ENCODE results near the gene CNKSR1.
A peak's percentile ranks its signal among the peaks of the same experiment; 100 is the strongest.

The CNKSR1 gene

DNA sequence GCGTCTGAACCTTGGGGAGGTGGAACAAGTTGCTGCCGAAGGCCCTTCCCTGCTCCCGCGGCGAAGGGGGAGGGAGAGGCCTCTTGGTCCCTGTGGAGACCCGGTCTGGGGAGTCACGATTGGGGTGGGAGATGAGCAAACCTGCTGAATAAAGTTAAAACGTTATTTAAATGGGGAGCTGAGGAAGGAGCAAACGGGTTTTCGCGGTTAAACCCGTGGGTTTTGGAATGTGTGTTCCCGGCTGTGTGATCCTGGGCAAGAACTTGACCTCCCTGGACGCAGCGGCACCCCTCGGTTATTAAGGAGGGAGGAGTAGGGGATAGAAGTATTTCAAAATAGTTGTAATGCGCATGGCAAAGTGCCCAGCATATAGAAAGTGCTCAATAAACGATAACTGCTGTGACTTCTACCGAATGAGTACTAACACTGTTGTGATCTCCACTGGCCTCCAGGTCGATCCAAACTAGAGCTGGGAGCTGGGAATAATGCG lies 15.0 kb upstream of the CNKSR1 start:
- Histone ChIP-seq H3K4me2 (ENCODE audit: low read length) (peak overlapping the region; percentile 95), H3K9me3 (replicated peaks; ENCODE audit: low read length) (no peaks in the 10 kb centered on the region), H3K4me1 (ENCODE audit: control insufficient read depth, insufficient read depth, low read length) (peaks cover 20% of the 10 kb centered on the region), H3K36me3 (ENCODE audit: insufficient read depth, low read length) (no peaks in the 10 kb centered on the region), H3K27me3 (ENCODE audit: control insufficient read depth, insufficient read depth, low read length) (peaks cover 29% of the 10 kb centered on the region), H3K4me3 (ENCODE audit: low read length) (peak overlapping the region; percentile 69), H3K9ac (ENCODE audit: low read depth, low read length) (no peak overlapping the region)

- Histone ChIP-seq H3K9ac (ENCODE audit: low read depth, low read length) (peak overlapping the region; percentile 58), H3K36me3 (ENCODE audit: insufficient read depth, low read length) (no peaks in the 10 kb centered on the region), H3K9me3 (replicated peaks; ENCODE audit: low read length) (no peaks in the 10 kb centered on the region), H3K4me1 (ENCODE audit: control insufficient read depth, insufficient read depth, low read length) (peaks cover 20% of the 10 kb centered on the region), H3K27me3 (ENCODE audit: control insufficient read depth, insufficient read depth, low read length) (peaks cover 22% of the 10 kb centered on the region), H3K4me3 (ENCODE audit: low read length) (peak overlapping the region; percentile 67), H3K4me2 (ENCODE audit: low read length) (peak overlapping the region; percentile 86)
Measured at GRCh38 chr1:26163684-26164035, 13.6 kb upstream of the CNKSR1 start.

DNA sequence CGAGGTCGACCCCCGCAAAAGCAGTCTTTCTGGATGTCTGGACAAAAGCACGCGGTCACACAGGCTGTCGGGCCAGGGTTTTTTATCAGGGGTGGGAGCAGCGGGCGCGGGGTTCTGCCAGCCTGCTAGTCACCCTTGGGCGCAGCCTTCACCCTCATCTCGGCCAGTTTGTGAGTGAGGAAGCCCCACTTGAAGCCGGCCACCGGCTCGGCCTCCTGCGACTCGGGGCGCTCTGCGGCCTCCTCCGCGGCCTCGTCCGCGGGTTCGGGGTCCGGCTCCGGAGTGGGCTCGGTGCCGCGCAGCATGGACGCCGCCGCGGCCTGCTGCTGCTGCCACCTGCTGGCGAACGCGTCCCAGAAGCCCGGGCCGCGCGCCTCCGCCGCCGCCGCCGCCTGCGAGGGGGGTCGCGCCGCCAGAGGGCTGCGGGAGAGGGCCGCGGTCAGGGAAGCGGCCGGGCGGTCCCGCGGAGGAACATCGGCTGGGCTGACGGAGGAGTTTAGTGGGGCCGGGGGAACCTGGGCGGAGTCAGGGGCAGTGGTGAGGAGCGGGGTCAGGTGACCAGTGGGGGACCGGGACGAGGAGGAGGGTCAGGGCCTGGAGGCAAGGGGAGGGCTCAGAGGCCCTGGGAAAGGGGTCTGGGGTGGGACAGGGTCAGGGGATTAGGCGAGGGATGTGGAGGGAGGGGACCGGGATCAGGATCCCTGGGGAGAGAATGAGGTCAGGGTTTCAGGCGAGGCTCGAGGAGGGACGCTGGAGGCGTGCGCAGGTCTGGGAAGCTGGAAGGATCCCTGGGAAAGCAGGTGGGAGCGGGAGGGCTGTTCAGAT lies 13.0 kb upstream of the CNKSR1 start:
- H3K27me3 ChIP-seq (ENCODE audit: control insufficient read depth, insufficient read depth, low read length) = peaks cover 22% of the 10 kb centered on the region
- H3K9ac ChIP-seq (ENCODE audit: low read depth, low read length) = peak overlapping the region; percentile 58
- no peaks in the 10 kb centered on the region for H3K36me3 ChIP-seq (ENCODE audit: insufficient read depth, low read length)
- peaks cover 20% of the 10 kb centered on the region for H3K4me1 ChIP-seq (ENCODE audit: control insufficient read depth, insufficient read depth, low read length)
- H3K9me3 ChIP-seq (replicated peaks; ENCODE audit: low read length) = no peaks in the 10 kb centered on the region
- H3K4me3 ChIP-seq (ENCODE audit: low read length) = peak overlapping the region; percentile 67
- H3K4me2 ChIP-seq (ENCODE audit: low read length) = peak overlapping the region; percentile 86

DNA sequence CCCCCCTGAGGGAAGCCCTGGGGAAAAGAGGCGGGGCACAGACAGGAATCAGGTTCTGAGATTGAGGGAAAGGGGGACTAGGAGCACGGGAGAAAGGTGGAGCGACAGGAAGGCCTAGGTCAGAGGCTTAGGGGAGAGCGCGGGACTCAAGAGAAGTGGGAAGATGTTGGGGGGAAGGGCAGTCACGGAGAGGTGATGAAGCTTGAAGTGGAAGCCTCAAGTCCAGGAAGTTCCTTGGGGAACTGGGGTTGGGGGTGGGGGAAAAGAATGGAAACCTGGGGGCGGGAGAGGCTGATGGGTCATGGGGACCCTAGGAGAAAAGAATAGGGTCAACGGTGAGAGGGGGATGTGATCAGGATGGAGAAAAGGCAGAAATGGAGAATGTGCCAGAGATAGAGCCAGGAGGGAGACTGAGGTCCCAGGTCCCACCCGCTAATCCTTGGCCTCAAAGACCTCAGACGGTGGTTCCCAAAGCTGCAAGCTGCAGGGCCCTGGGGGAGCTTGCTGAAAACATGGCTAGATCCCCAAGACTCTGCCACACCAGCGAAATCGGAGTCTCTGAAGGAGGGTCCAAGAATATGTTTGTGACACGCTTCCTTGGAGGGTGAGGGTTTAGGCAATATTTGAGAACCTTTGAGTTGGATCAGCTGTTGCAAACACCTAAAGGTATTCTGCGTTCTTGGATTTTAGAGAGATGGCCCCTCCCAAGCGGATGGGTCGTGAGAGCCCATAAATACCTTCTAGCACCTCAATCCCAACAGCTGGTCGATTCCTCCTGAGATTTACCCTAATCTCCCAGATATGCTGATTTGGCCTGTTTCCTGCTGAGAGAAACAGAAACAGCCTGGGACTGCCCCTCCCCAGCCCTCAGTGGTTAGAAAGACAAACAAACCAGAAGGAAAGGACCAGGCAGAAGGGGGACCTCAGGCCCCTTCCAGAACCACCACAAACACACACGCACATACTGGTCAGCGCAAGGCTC lies 12.1 kb upstream of the CNKSR1 start:
- Histone ChIP-seq H3K9ac (ENCODE audit: low read depth, low read length) (no peak overlapping the region), H3K36me3 (ENCODE audit: insufficient read depth, low read length) (no peaks in the 10 kb centered on the region), H3K9me3 (replicated peaks; ENCODE audit: low read length) (no peaks in the 10 kb centered on the region), H3K4me1 (ENCODE audit: control insufficient read depth, insufficient read depth, low read length) (peaks cover 20% of the 10 kb centered on the region), H3K4me2 (ENCODE audit: low read length) (no peak overlapping the region), H3K4me3 (ENCODE audit: low read length) (no peak overlapping the region), H3K27me3 (ENCODE audit: control insufficient read depth, insufficient read depth, low read length) (peaks cover 22% of the 10 kb centered on the region)

- peaks cover 8% of the 10 kb centered on the region for H3K36me3 ChIP-seq (ENCODE audit: insufficient read depth, low read length)
- peaks cover 20% of the 10 kb centered on the region for H3K4me1 ChIP-seq (ENCODE audit: control insufficient read depth, insufficient read depth, low read length)
- no peak overlapping the region for H3K4me2 ChIP-seq (ENCODE audit: low read length)
- peaks cover 13% of the 10 kb centered on the region for H3K27me3 ChIP-seq (ENCODE audit: control insufficient read depth, insufficient read depth, low read length)
- H3K4me3 ChIP-seq (ENCODE audit: low read length) = no peak overlapping the region
- no peak overlapping the region for H3K9ac ChIP-seq (ENCODE audit: low read depth, low read length)
- H3K9me3 ChIP-seq (replicated peaks; ENCODE audit: low read length) = no peaks in the 10 kb centered on the region
Measured at GRCh38 chr1:26166719-26167281, 10.5 kb upstream of the CNKSR1 start.

GRCh38 chr1:26168410-26169197 lies 8.7 kb upstream of the CNKSR1 start, which contains the start of gene C1orf232:
C1orf232 (minus strand) TSS chr1:26168963; CDS start chr1:26168499, 464 bp downstream.
- Histone ChIP-seq H3K4me2 (ENCODE audit: low read length) (peak within 1 kb of the TSS; percentile 94), H3K9ac (ENCODE audit: low read depth, low read length) (peak within 1 kb of the TSS; percentile 96), H3K27me3 (ENCODE audit: control insufficient read depth, insufficient read depth, low read length) (peaks cover 9% of the 10 kb centered on the region), H3K36me3 (ENCODE audit: insufficient read depth, low read length) (peaks cover 8% of the 10 kb centered on the region), H3K9me3 (replicated peaks; ENCODE audit: low read length) (no peaks in the 10 kb centered on the region), H3K4me1 (ENCODE audit: control insufficient read depth, insufficient read depth, low read length) (peaks cover 13% of the 10 kb centered on the region), H3K4me3 (ENCODE audit: low read length) (peak within 1 kb of the TSS; percentile 93)

DNA sequence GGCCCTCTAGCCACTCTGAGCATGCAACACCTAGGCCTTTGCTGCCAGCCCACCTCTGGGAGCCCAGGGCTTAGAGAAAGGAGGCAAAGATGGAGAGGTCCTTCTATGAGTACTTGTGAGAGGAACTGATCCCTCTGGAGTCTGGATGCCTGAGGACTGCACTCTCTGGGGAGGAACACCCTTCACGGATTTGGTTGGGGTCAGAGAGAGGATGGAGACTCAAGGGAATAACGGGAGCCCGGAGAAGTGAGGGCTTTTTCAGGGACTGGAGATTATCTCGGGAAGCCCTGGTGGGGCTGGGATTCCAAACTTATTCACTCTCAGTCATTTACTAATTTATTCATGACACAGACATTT lies 8.1 kb upstream of the CNKSR1 start:
- no peaks in the 10 kb centered on the region for H3K9me3 ChIP-seq (replicated peaks; ENCODE audit: low read length)
- peaks cover 10% of the 10 kb centered on the region for H3K4me1 ChIP-seq (ENCODE audit: control insufficient read depth, insufficient read depth, low read length)
- H3K9ac ChIP-seq (ENCODE audit: low read depth, low read length) = no peak overlapping the region
- H3K36me3 ChIP-seq (ENCODE audit: insufficient read depth, low read length) = peaks cover 8% of the 10 kb centered on the region
- peaks cover 9% of the 10 kb centered on the region for H3K27me3 ChIP-seq (ENCODE audit: control insufficient read depth, insufficient read depth, low read length)
- peak overlapping the region; percentile 94 for H3K4me2 ChIP-seq (ENCODE audit: low read length)
- peak overlapping the region; percentile 93 for H3K4me3 ChIP-seq (ENCODE audit: low read length)

GRCh38 chr1:26169669-26170471 lies 7.4 kb upstream of the CNKSR1 start, which contains the start of gene ZNF593:
ZNF593 (plus strand) TSS chr1:26169908; CDS start chr1:26169984, 76 bp downstream.
- Histone ChIP-seq H3K4me1 (ENCODE audit: control insufficient read depth, insufficient read depth, low read length) (peaks cover 6% of the 10 kb centered on the region), H3K4me3 (ENCODE audit: low read length) (peak within 1 kb of the TSS; percentile 93), H3K4me2 (ENCODE audit: low read length) (peak within 1 kb of the TSS; percentile 94), H3K27me3 (ENCODE audit: control insufficient read depth, insufficient read depth, low read length) (peaks cover 6% of the 10 kb centered on the region), H3K36me3 (ENCODE audit: insufficient read depth, low read length) (peaks cover 8% of the 10 kb centered on the region), H3K9me3 (replicated peaks; ENCODE audit: low read length) (no peaks in the 10 kb centered on the region), H3K9ac (ENCODE audit: low read depth, low read length) (peak within 1 kb of the TSS; percentile 96)

- peak overlapping the region; percentile 93 for H3K4me3 ChIP-seq (ENCODE audit: low read length)
- peaks cover 2% of the 10 kb centered on the region for H3K27me3 ChIP-seq (ENCODE audit: control insufficient read depth, insufficient read depth, low read length)
- H3K9me3 ChIP-seq (replicated peaks; ENCODE audit: low read length) = no peaks in the 10 kb centered on the region
- H3K4me1 ChIP-seq (ENCODE audit: control insufficient read depth, insufficient read depth, low read length) = peaks cover 6% of the 10 kb centered on the region
- H3K36me3 ChIP-seq (ENCODE audit: insufficient read depth, low read length) = peaks cover 8% of the 10 kb centered on the region
- H3K4me2 ChIP-seq (ENCODE audit: low read length) = peak overlapping the region; percentile 94
- H3K9ac ChIP-seq (ENCODE audit: low read depth, low read length) = peak overlapping the region; percentile 96
Measured at GRCh38 chr1:26170472-26170821, 6.8 kb upstream of the CNKSR1 start.
